Astrocyte of the spinal cord (primary cell): ENCODE measurements around the gene ETV5.

Source experiments
- DNase-seq: peaks from one replicate; pipeline ENCODE4 v3.0.0; 2011; ENCODE audit warnings: low read depth, low spot score
- H3K4me3 ChIP-seq: 2 replicates; pipeline ENCODE4 v1.5.1; 2011; ENCODE audit warnings: low read depth, mild to moderate bottlenecking, low read length, moderate library complexity
- CTCF ChIP-seq: IDR thresholded peaks from 2 replicates; pipeline ENCODE4 v1.5.1; 2012; ENCODE audit warnings: low read depth, mild to moderate bottlenecking, low read length, inconsistent platforms
- in situ Hi-C: cut with HindIII; loops from 2 replicates; pipeline ENCODE4 v1.10.0; 2017; ENCODE audit warnings: low sequenced_read_pairs

Gene ETV5

DNA sequence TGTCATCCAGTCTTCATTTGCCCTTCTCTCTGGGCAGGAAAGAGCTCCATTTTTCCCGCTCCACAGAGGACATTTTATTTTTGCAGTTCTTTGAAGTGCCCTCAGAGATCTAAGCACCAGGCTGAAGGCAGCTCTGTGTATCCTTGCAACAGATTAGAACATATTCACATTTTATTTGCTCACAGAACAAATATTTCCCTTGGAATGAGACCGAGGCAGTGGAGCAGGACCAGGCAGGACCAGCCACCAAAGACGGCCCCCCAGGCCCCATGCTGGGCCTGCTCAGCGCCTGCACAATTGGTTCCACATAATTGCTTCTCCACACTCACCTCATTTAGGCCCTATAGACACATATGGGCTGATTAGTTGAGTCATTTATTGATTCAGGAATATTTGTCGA is 15.7 kb upstream of the ETV5 start:
- no peak overlapping the region for H3K4me3 ChIP-seq
- peak; percentile 1 for DNase-seq
- TF ChIP-seq CTCF: no peak
- in situ Hi-C loops: no loop called here

DNA sequence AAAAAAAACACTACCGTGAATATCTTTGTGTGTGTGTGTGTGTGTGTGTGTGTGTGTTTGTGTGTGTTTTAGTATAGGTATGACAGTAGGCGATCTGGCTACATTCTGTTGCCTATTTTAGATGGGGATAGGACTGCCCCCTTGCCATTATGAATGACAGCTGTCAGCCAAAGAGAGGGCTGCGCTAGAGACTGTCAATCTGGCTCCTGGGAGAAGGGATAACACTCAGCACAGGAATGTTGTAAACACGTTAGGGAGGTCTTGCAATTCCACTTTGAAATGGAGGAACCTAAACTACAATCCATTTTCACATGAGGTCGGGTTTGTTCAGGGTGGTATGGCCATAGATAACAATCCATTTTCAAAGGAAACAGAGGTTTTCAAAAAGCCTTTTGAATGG is 14.1 kb upstream of the ETV5 start:
- H3K4me3 ChIP-seq: no peak overlapping the region
- DNase-seq: no peak
- TF ChIP-seq CTCF: no peak
- in situ Hi-C loops: no loop called here

DNA sequence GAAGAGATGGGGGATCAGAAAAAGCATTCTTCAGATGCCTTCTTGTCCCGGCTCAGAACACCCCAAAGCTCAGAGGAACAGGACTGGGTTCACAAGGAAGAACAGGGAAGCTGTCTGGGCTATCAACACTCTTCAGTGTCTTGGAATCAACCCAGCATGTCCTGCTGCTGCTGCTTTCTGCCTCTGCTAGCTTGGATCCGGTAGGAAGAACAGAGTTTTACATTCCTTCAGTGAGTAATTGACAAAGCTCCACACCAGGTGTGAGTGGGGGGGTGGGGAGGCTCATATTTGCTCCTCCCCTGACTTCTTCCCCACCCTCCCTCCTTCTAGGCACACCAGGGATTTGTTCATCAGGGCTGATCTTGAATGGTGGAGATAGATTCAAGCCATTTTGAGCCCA is 13.1 kb upstream of the ETV5 start:
- DNase-seq: no peak
- in situ Hi-C loops: no loop called here
- TF ChIP-seq CTCF: no peak
- no peak overlapping the region for H3K4me3 ChIP-seq

DNA sequence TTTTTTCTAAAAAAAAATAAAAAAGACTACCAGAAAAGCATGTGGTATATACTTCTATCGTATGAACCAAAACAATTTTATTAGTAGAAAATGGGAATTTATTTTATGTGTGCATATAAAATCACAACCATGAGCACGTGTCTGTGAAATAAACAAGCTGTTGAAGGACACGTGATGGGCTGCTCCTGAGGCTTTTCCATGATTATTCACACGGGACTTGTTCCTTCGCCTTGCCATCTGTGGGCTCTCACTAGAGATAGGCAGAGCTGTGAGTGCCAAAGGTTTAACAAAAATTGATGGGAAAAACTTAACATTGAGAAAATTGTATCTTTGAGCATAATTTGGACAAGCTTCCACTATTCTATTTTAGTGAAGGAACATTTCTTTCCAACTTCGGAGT is 12.4 kb upstream of the ETV5 start:
- H3K4me3 ChIP-seq: no peak overlapping the region
- in situ Hi-C loops: no loop called here
- no peak for TF ChIP-seq CTCF
- DNase-seq: no peak

DNA sequence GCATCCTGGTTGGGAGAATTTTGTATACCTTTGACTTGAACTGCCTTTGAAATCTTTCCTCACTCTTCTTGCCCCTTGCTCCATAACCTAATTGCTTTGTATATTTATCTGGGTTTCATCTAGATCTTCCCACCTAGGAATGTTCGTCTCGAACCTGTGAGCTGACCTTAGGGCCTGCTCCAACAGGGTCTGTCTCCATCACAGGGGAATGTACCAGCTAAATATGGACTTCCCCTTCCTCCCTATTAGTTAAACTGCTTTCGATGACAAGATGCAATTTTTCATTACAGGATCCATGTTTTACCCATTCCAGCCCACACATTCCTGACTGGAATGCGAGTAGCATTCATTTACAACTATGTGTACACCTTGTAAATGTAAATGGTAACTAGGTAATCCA is 10.6 kb upstream of the ETV5 start:
- in situ Hi-C loops: no loop called here
- TF ChIP-seq CTCF: no peak
- no peak overlapping the region for H3K4me3 ChIP-seq

DNA sequence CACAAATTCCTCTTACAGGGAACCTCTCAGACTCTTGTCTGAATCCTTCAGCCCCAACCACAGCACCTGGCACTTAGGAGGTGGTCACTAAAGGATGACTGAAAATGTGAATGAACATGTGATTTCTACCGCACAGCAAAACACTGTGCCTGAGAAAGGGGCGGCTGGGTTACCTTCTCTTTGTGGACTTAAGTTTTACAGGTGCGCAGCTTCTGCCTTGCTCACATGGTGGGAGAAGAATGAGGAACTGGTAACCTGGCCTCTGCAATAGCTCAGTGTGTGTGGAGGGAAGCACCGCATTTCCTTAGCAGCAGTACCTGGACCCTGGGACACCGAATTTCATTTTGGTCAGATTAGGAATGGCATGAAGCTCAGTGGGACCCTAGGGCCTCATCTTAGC is 9.8 kb upstream of the ETV5 start:
- in situ Hi-C loops: no loop called here
- H3K4me3 ChIP-seq: no peak overlapping the region
- TF ChIP-seq CTCF: no peak
- no peak for DNase-seq

More for the DNA sequence above, 10.6 kb upstream of the ETV5 start:
- DNase-seq: no peak

DNA sequence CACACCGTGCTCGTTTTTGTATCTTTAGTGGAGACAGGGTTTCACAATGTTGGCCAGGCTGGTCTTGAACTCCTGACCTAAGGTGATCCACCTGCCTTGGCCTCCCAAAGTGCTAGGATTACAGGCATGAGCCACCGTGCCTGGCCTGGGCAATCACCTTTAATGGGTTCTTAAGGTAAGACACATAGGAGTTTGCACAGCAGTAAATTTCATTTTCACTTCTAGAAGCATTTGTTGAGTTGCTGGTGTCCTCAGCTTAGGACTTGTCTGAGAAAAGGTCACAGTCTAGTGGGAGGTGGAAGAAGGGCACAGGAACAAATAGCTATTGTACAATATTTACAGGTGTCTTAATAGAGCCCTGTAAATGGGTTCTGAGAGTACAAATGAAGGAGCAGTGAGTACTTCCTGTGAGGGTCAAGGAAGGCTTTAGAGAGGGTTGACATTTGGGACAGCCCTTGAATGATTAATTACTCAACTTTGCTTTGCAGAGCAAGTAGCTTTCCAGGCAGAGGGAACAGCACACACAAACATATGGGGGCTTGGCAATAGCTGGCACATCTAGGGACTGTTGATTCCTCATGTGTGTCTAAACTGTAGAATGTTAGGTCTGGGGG is 8.7 kb upstream of the ETV5 start:
- H3K4me3 ChIP-seq: no peak overlapping the region
- no peak for DNase-seq
- in situ Hi-C loops: no loop called here
- no peak for TF ChIP-seq CTCF
